OCI-LY3 (cell line): ENCODE measurements around the gene NFYC.

Experiments used
- H2AFZ ChIP-seq: fragments of 200-600, 300-600 bp; shearing (Covaris generic); 2 replicates; pipeline ENCODE4 v1.6.0; 2014; ENCODE audit warnings: antibody characterized with exemption, low read depth, low read length
- H3K27ac ChIP-seq: fragments of 200-600, 300-600 bp; sonication (generic); 2 replicates; pipeline ENCODE4 v1.5.1; 2014; ENCODE audit warnings: mild to moderate bottlenecking, low read length, moderate library complexity, mixed read lengths
- H3K27me3 ChIP-seq: fragments of 200-600, 300-600 bp; sonication (generic); 2 replicates; pipeline ENCODE4 v1.6.1; 2014; ENCODE audit warnings: low read depth, low read length, mixed read lengths
- H3K36me3 ChIP-seq: fragments of 200-600, 300-600 bp; sonication (generic); replicated peaks from 2 replicates; pipeline ENCODE3; 2014; ENCODE audit warnings: low read depth, low read length, mixed read lengths
- H3K4me1 ChIP-seq: fragments of 300-600, 200-600 bp; sonication (generic); 2 replicates; pipeline ENCODE4 v1.6.1; 2014; ENCODE audit warnings: low read length, mixed read lengths
- H3K4me2 ChIP-seq: fragments of 200-600, 300-600 bp; sonication (generic); 2 replicates; pipeline ENCODE4 v1.6.1; 2014; ENCODE audit warnings: low read length, mixed read lengths
- H3K4me3 ChIP-seq: fragments of 300-600, 200-600 bp; sonication (generic); 2 replicates; pipeline ENCODE4 v1.5.1; 2014; ENCODE audit warnings: antibody characterized with exemption, mild to moderate bottlenecking, low read length, moderate library complexity
- H3K79me2 ChIP-seq: fragments of 300-600, 200-600 bp; shearing (Covaris generic); 2 replicates; pipeline ENCODE4 v1.6.1; 2014; ENCODE audit warnings: mild to moderate bottlenecking, low read length, mixed read lengths
- H3K9ac ChIP-seq: fragments of 300-600, 200-600 bp; shearing (Covaris generic); 2 replicates; pipeline ENCODE4 v1.6.0; 2014; ENCODE audit warnings: mild to moderate bottlenecking, low read length, moderate library complexity
- H3K9me3 ChIP-seq: fragments of 200-600, 300-600 bp; shearing (Covaris generic); 2 replicates; pipeline ENCODE4 v1.6.1; 2014; ENCODE audit warnings: low read length, mixed read lengths; ENCODE audit not compliant: insufficient read depth
- H4K20me1 ChIP-seq: fragments of 200-600, 300-600 bp; sonication (generic); 2 replicates; pipeline ENCODE4 v1.6.1; 2016; ENCODE audit warnings: low read length, mixed read lengths; ENCODE audit not compliant: insufficient read depth
- CTCF ChIP-seq: fragments of 200-600, 300-600 bp; sonication (generic); IDR thresholded peaks from 2 replicates; pipeline ENCODE4 v1.5.1; 2014; ENCODE audit warnings: antibody characterized with exemption, low read length, low read depth
- EZH2phosphoT487 ChIP-seq: fragments of 200-600 bp; shearing (Covaris generic); IDR thresholded peaks from 2 replicates; pipeline ENCODE4 v1.6.1; 2018; ENCODE audit warnings: antibody characterized with exemption, mixed run types, low read depth

The NFYC gene

GRCh38 chr1:40742363-40743061, 51.0 kb downstream of the NFYC start:
- Histone ChIP-seq H2AFZ (no peak overlapping the region), H3K27ac (peak overlapping the region; percentile 83)

GRCh38 chr1:40743452-40743851, 51.9 kb downstream of the NFYC start:
- Histone ChIP-seq H4K20me1 (no peaks in the 10 kb centered on the region), H3K36me3 (peaks cover 49% of the 10 kb centered on the region), H3K79me2 (peaks cover 31% of the 10 kb centered on the region), H3K4me3 (no peak overlapping the region), H2AFZ (no peak overlapping the region), H3K27me3 (no peaks in the 10 kb centered on the region), H3K9me3 (no peaks in the 10 kb centered on the region), H3K4me2 (peak overlapping the region; percentile 61), H3K27ac (peak overlapping the region; percentile 83), H3K4me1 (peaks cover 35% of the 10 kb centered on the region), H3K9ac (peak overlapping the region; percentile 37; the same call in 1 of the 2 replicates)
- TF ChIP-seq EZH2phosphoT487 (no peak), CTCF (no peak)

More at GRCh38 chr1:40742363-40743061, 51.0 kb downstream of the NFYC start:
- Histone ChIP-seq H3K9me3 (no peaks in the 10 kb centered on the region), H3K36me3 (peaks cover 44% of the 10 kb centered on the region), H3K79me2 (peaks cover 31% of the 10 kb centered on the region), H3K27me3 (no peaks in the 10 kb centered on the region), H4K20me1 (no peaks in the 10 kb centered on the region), H3K4me3 (peak overlapping the region; percentile 13; the same call in 1 of the 2 replicates), H3K4me2 (peak overlapping the region; percentile 61), H3K9ac (peak overlapping the region; percentile 37; the same call in 1 of the 2 replicates), H3K4me1 (peaks cover 35% of the 10 kb centered on the region)
- TF ChIP-seq EZH2phosphoT487, result no peak
- TF ChIP-seq CTCF, result no peak

GRCh38 chr1:40743860-40744259, 52.4 kb downstream of the NFYC start:
- Histone ChIP-seq H3K36me3 (peaks cover 51% of the 10 kb centered on the region), H3K4me3 (no peak overlapping the region), H3K4me1 (peaks cover 35% of the 10 kb centered on the region), H3K27me3 (no peaks in the 10 kb centered on the region), H3K4me2 (no peak overlapping the region), H3K79me2 (peaks cover 31% of the 10 kb centered on the region), H2AFZ (no peak overlapping the region), H3K27ac (peak overlapping the region; percentile 83; the same call in 1 of the 2 replicates), H4K20me1 (no peaks in the 10 kb centered on the region), H3K9ac (no peak overlapping the region), H3K9me3 (no peaks in the 10 kb centered on the region)
- no peak for TF ChIP-seq EZH2phosphoT487
- TF ChIP-seq CTCF, result no peak

GRCh38 chr1:40745176-40745575, 53.7 kb downstream of the NFYC start:
- peaks cover 49% of the 10 kb centered on the region for H3K36me3 ChIP-seq
- H4K20me1 ChIP-seq, result no peaks in the 10 kb centered on the region
- H2AFZ ChIP-seq, result no peak overlapping the region
- H3K27me3 ChIP-seq, result no peaks in the 10 kb centered on the region
- no peak overlapping the region for H3K4me3 ChIP-seq
- no peak overlapping the region for H3K4me2 ChIP-seq
- no peak overlapping the region for H3K9ac ChIP-seq
- peaks cover 31% of the 10 kb centered on the region for H3K79me2 ChIP-seq
- TF ChIP-seq EZH2phosphoT487, result no peak
- TF ChIP-seq CTCF, result no peak
- H3K9me3 ChIP-seq, result no peaks in the 10 kb centered on the region
- no peak overlapping the region for H3K27ac ChIP-seq
- H3K4me1 ChIP-seq, result peaks cover 35% of the 10 kb centered on the region
